Measurements from ENCODE around the gene FILIP1L.

FILIP1L gene

GRCh38 chr3:99911433-99911832, 202.9 kb downstream of the FILIP1L start:
- DNase-seq: no peak

- no peak for DNase-seq
Observed at GRCh38 chr3:99910752-99911290, 203.5 kb downstream of the FILIP1L start.

GRCh38 chr3:99909714-99910495, 204.4 kb downstream of the FILIP1L start:
- no peak for DNase-seq

DNA sequence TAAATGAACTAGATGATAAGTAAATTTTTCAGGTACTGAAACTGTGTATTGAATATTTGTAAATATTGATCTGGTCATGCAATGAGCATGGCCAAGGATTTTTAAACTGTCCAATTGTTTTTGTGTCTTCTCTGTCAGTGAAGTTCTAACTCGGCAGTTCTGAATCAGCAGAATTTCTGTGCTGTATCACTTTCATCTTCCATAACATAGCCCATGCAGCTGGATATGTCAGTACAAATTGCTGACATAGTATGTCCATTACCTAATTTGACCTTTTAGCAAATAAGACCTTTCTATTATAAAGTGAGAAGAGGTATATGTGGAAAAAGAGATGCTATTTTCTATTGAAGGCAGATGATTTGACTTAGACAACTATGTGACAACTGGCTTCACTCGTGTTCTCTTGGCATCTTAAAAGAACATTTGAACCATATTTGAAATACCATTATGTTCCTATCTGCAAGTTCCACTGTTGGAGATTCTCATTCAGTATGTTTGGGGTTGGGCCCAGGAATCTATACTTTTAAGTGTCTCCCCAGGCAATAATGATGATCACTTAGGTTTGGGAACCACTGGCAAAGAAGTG, 206.2 kb downstream of the FILIP1L start:
- DNase-seq: no peak

- DNase-seq: no peak
Observed at GRCh38 chr3:99903869-99904268, 210.4 kb downstream of the FILIP1L start.

- no peak for DNase-seq
Observed at GRCh38 chr3:99902091-99902490, 212.2 kb downstream of the FILIP1L start.

DNA sequence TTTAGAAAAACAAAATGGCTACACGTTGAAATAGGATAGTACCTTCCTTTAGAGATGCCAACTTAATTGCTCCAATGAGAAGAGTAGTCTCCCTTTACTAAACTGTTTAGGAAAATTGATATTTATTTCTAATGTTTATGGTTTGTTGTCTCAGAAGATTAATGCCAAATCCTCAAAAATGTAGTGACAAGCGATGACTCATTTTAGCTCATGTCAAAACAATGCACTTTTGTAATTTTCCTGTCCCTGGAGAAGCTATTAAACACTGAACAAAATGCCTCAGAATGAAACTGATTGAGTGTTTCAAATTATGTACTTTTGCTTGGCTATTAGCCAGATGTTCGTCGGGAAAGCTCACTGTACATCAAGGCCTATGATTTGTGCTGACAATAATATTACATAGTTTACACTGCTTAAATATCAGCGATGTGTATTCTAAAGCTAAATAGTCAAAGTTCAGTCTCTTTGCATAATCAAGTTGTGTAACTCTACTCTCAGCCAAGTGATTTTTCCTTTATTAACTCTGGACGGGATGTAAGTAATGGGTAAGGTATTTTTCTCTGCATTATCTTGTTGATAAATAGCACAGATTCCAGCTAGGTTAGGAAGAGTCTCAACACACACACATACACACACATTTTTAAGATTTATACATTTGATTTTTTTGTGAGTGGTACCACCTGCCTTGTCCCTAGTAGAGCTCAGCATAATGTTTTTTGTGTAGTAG, 212.9 kb downstream of the FILIP1L start:
- DNase-seq: no peak

- DNase-seq: no peak
Observed at GRCh38 chr3:99900248-99900647, 214.1 kb downstream of the FILIP1L start.

DNA sequence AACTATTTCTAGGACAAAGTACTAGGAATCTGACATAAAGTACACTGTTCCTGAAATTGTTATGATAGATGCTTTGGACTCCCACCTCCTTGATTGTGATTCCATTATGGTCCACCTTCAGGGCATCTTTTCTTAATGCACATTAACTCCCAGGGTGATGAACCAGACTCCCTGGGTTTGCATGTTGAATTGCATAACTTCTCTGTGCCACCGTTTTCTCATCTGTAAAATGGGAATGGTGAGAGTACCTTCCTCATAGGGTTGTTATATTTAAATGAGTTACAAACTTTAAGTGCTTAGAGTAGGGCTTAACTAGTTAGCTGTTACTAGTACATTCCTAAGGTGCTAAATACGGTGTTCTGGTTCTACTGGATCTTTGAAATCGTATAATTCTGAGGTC, 214.7 kb downstream of the FILIP1L start:
- DNase-seq: no peak

DNA sequence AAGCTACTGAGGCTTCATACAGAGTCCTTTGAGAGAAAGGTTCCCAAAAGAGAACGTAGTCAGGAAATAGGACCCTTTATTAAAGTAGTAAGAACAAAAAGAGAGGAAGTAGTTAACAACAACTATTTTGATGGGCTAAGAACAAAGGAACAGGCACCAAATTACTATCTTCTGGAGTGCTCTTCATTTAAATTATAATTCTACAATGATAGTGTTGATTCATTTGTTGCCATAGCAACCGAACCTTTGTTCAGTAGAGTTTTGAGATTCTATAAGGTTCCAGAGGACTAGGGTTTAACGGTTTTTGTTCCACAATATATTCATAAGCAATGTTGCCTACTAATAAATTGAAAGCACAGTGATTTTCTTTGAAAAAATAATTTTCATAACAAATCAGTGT, 217.8 kb downstream of the FILIP1L start:
- DNase-seq: no peak

- no peak for DNase-seq
Observed at GRCh38 chr3:99895703-99896441, 218.4 kb downstream of the FILIP1L start.

DNA sequence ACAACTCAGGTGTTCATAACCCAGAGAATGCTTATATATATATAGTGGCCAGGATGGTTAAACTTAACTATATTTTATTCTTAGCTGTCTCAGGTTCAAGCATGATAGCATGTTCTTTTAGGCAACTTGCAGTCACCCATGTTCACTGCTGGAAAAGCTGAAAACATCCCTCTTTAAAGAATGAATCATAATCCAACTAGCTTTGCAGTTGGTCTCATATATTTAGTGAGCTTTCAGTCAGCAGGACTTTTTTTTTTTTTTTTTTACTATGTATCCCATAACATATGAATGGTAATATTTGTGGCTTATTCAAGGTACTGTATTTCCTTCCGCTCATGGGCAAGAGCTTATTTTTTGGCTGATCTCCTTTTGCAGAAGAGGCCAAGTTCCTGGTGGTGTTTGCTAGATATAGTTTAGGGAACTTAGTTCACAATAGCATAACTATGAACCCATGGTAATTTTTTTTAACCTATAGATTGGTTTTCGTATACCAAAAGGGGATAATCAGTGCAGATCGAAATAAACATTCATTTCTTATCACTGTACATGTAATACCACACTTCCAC, 219.1 kb downstream of the FILIP1L start:
- DNase-seq: no peak

DNA sequence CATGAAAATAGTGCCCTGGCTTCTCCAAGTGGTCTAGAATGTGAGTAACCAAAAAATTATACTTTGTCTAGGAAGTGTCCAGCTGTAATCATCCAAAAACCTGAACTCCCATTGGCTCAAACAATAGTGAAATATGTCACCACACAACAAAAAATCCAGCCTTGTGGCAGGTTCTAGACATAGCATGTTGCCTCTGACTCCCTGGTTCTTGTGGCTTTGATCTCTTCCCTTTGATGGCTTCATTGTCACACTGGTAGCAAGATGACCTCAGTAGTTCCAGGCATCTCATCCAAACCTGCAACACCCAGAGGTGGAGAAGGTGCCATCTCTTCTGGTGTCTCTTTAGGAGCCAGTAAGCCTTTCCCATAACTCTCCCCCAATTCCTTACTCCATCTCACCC, 222.0 kb downstream of the FILIP1L start:
- no peak for DNase-seq

GRCh38 chr3:99891610-99892285, 222.6 kb downstream of the FILIP1L start:
- no peak for DNase-seq

GRCh38 chr3:99885851-99886250, 228.4 kb downstream of the FILIP1L start:
- no peak for DNase-seq

DNA sequence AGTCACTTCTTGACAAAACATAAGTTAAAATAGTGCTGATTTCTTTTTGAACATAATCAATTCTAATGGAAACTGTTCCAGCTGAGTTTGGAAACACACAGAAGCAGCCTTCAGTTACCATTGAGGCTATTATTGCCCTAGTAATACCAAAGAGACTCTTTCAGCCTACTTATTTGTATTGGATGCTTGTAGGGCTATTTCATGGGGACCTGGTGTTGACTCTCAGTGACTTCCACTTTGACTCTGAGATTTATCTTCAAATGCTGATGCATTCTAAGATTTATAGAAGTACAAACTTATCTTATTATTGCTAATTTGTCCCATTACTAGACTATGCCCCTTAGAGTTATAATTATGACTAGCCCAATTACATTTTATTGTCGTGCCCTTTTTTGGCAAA, 229.2 kb downstream of the FILIP1L start:
- no peak for DNase-seq

DNA sequence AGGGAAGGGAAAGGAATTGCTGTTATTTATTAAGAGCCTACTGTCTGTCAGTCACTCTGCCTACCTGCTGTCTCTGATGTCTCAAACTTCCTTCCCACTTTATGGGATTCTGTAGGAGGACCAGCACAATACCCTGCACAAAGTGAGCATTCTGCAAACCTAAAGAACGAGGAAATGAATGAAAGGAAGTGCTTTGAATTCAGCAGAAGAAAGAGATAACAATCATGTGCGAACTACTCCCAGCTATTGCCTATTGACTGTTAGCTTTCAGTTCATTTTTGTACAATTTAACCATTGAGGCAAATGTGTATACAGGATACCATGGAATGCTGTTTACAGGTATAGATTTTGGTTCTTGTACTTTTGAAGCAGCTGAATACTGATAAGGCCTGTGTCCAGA, 229.8 kb downstream of the FILIP1L start:
- DNase-seq: no peak

GRCh38 chr3:99883693-99884092, 230.6 kb downstream of the FILIP1L start:
- DNase-seq: no peak

DNA sequence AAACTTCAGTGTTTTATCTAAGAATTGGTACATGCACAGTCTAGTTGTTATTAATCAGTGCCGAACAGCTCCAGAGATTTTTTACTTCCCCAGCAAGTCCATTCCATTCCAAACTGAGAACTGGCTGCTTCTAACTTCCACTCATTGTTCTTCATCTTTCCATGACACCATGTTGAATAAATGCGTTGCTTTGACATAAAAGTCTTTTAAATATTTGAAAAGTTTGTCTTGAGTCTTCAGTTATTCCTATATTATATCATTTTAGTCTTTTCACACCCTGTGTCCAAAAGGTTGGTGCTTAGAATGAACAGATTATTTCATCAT, 231.2 kb downstream of the FILIP1L start:
- DNase-seq: no peak

GRCh38 chr3:99882436-99883137, 231.7 kb downstream of the FILIP1L start:
- DNase-seq: no peak

DNA sequence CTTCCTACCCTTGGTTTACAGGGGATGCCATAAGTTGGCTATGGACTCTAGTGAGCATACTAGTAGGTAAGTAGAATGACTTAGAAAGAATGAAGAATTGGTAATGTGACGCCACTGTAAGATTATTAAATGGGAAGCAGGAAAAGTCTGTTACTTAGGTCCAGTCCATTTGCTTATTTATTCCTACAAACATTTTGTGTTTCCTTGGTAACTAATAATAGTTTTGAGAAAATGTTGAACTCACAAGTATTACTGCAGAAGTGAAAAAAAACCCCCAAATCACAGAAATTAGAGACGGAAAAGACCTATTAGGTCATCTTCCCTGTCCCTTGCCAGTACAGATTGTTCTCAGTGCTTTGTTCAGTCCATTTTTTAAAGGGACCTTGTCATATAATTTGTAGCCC, 233.2 kb downstream of the FILIP1L start:
- no peak for DNase-seq

DNA sequence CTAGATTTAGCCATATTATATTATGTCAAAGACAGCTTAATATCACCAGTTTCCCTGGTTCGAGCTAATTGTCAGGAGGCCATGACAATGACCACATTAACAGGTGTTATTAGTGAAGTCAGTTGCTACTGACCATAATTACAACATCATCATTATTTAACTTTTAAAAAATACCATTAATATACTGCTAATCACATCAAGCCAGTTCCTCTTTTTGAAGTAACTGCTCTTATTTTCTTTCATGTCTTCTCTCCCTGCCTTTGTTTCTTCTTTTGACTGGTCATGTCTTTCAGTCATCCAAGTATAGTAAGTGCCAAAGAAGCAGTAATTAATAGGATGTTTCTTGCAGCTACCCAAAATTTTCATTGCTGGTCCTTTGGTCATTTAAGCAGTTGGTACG, 235.0 kb downstream of the FILIP1L start:
- DNase-seq: no peak

All from CD4-positive, alpha-beta T cell treated with Interleukin-4 for 4 hours (primary cell).